HG02642 (cell line): ENCODE results near the gene CCDC190.
"Not testable (repeated sequence)": the region's sequence is repeated elsewhere in the genome, so short reads cannot be mapped to it uniquely, and the experiment has no call there.

Experiments
- ATAC-seq: cut with Tn5 transposase; IDR thresholded peaks from one replicate; pipeline ENCODE4 v1.9.1; 2021; ENCODE audit warnings: mild to moderate bottlenecking; ENCODE audit not compliant: unreplicated experiment, poor library complexity

The CCDC190 gene

DNA sequence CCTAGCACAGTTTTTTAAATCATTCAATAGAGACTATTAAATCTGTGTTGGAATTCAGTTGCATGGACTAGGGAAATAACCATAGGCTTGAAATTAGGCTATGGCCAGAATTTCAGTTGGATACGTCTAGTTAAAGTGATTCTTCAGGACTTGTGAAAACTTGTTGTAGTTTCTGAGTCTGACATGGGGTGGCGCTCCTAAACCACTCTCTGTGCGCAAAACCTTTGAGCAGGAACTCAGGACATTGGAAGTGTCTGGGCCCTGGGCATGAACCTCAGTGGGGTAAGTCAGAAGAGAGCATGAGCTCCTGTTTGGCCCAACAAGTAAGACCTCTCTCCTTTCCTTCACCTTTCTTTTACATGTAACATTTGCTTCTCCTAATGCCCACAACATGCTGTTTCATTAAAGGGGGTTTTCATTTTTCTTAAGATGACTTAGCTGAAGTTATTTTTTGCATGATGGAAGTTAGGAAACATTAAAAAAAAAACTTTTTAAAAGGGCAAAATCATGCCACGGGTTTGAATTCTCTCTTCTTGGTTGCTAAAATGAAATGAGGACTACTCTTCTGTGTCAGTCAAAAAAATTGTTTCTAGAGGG is 17.1 kb upstream of the CCDC190 start:
- ATAC-seq: no peak

DNA sequence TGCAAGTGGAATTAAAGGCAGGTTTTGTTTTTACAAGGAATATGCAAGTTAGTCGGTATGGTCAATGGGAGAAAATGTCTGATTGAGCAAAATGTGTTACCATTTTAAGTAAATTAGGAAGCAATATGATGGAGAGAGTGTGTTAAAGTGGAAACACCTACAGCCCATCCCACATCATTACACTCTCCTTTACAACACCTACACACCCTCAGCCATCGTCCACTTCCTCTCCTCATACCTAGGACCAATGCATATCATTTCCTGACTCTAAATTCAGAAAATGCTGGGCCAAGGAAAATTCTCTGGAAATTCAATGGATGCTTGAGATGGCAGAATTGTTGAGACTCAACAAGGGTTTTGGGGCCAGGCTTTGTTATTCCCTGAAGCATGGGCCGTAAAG is 16.4 kb upstream of the CCDC190 start:
- no peak for ATAC-seq

DNA sequence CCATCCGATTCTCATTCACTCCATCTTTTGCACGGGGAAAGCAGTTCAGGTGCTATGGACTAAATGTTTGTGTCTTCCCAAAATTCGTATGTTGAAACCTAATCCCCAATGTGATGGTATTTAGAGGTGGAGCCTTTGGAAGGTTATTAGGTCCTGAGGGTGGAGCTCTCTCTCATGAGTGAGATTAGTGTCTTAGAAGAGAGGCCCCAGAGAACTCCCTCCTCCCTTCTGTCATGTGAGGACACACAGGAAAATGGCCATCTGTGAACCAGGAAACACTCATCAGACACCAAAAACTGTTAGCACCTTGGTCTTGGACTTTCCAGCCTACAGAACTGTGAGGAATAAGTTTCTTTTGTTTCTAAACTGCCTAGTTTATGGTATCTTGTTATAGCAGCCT is 15.8 kb upstream of the CCDC190 start:
- no peak for ATAC-seq

DNA sequence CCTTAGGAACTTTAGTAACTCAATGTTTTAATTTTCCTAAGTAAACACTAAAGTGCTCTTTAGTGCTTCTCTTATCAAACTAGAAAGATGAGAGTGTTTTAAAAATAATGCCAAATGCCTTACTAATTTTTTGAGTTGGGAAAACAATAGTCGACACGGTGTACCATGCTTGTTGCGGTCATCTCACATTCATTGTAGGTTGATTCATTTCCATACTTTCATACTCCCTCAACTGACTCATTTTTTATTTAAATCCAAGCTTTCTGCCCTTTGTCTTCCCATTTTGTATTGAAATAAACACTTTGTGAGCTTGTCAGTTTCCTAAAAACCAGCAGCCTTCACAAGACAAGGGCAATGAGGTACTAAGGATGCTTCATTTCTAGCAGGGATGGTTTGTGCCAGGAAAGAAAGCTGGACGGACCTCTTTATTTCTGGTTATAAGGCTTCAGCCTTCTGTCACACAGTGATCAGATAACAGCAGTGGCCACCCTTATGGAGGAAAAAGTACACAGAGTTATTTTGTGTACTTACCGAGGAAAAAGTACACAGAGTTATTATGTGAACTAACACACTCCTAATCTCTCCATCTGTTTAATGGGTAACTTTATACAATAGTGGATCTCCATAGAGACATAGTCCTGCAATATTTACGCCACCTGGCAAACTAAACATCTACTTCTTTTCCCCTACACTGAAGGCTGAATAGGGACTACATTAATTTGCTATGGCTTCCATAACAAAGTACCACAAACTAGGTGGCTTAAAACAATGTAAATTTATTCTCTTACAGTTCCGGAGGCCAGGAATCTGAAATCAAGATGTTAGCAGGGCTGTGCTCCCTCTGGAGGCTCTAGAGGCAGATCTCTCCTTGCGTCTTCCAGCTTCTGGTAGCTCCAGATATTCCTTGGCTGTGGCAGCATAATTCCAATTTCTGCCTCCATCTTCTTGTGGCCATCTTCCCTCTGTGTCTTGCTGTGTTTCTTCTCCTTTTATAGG is 13.0 kb upstream of the CCDC190 start:
- ATAC-seq: no peak

DNA sequence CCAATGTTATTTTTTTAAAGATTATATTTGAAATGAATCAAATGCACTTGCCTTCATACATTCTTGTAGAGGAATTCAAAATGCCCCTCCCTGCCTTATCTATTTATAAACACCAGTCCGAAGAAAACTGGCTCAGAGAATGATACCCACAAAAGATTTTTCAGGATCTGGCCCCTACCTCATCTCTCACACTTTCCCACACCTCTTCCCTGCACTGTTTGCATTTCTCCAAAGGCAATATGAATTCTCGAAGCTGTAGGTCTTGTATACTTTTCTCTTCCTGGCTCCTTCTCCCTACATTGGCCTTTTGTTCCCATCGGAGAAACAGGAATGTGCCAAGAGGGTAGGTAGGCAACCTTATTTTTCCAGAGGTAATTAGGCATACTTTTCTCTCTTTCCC is 12.0 kb upstream of the CCDC190 start:
- no peak for ATAC-seq

DNA sequence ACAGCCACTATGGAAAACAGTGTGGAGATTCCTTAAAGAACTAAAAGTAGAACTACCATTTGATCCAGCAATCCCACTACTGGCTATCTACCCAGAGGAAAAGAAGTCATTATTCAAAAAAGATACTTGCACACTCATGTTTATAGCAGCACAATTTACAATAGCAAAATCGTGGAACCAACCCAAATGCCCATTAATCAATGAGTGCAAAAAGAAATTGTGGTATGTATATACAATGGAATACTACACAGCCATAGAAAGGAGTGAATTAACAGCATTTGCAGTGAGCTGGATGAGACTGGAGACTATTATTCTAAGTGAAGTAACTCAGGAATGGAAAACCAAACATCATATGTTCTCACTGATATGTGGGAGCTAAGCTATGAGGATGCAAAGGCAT is 10.4 kb upstream of the CCDC190 start:
- ATAC-seq: not testable (repeated sequence)

DNA sequence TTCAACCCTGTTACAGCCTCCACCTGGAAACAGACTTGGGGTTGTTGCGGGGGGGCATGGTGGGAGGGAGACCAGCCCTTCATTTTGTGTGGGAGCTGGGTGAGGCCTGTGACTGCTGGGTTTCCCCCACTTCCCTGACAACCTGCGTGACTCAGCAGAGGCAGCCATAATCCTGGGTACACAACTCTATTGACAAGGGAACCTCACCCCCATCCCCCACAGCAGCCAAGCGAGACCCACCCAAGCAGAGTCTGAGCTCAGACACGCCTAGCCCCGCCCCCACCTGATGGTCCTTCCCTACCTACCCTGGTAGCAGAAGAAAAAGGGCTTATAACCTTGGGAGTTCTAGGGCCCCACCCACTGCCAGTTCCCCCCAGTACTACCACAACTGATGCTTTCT is 8.0 kb upstream of the CCDC190 start:
- no peak for ATAC-seq

DNA sequence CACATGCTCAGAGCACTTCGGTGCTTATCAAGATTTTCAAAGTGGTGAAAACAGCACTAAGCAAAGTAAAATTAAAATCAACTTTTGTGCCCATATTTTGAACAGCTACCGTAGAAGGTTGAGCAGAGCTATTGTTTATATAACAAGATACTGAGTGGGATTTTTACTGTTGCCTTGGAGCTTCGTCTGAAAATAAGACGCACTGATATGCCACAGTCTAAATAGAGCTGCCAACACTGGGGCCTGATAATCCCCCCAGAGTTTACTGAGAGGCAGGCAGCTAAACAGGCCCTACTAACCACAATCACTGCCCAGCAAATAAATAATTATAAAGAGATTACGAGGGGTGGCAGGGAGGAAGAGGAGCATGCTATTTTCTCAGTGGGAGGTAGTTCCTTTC is 650 bp upstream of the CCDC190 start:
- ATAC-seq: no peak

DNA sequence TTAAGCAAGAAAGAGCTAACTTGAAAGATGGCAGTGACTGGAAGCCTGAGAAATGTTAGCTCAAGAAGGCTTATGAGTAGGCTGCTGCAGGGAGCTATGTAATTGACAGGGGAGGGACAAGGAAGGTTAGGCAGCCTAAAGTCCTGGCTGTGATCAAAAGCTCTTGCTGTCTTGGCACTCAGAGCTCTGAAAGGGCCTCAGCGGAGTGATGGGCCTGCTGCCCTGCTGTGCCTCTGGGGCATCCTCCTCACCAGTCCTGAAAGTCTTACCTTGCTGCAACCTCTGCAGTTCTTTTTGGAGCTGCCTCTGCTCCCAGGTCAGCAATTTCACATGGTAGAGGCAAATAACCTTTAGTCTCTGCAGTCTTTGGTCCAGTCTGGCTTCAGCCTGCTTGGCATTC is 1.8 kb downstream of the CCDC190 start:
- no peak for ATAC-seq

DNA sequence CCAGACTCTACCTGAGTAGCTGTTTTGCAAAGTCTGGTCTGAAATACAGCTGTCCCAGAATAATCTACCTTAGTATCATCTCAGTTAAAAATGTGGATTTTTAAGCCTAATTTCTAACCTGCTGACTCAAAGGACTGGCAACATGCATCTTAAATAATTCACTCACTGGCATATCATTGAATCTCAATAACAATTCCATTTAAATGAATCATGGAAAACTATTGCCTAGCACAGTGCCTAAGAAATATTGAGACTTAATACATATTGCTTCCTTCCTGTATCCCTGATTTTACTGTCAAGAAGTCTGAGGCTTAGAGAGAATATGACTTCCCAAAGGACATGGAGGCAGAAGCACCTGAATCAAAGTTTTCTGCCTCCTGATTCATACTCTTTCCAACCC is 3.1 kb downstream of the CCDC190 start:
- ATAC-seq: no peak

DNA sequence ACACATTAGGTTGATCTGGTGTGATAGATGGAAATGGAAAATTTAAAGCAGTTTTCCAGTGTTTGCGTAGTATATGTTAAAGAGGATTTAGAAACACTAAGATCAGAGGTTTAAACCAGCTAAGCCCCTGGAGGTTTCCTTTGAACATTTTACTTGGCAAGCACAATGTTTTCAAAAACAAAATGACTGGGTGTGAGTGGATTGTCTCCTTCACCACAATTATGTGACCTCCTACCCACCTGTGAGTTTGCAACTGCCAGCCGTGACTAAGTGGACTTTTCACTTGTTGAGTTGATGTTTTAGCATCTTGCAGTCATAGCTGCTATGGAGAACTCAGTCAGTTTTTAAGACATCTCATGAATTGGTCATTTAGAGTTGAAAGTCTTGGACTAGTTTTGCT is 4.7 kb downstream of the CCDC190 start:
- ATAC-seq: no peak

DNA sequence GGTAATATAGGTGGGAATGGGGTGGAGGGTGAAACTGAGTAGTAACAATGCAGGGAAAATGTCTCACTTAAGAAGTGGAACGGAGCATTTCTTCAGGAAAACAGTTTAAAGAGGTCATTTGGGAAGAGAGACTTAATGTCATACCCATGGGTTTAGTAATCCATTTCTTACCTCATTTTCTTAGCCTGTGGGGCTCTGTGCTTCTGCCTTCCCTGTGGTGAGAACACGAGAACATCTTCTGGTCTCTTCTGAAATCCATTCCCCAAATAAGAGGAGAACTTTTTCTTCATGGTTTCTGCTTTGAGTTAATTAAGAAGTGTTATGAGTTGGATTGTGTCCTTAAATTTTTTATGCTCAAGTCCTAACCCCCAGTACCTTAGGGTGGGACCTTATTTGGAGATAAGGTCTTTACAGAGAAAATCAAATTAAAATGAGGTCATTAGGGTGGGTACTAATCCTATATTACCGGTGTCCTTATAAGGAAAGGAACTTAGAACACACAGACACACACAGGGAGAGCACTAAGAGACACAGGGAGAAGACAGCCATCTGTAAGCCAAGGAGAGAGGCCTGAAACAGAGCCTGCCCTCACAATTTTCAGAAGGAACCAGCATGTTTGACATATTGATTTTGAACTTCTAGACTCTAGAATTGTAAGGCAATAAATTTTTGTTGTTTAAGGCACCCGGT is 5.4 kb downstream of the CCDC190 start:
- ATAC-seq: no peak

DNA sequence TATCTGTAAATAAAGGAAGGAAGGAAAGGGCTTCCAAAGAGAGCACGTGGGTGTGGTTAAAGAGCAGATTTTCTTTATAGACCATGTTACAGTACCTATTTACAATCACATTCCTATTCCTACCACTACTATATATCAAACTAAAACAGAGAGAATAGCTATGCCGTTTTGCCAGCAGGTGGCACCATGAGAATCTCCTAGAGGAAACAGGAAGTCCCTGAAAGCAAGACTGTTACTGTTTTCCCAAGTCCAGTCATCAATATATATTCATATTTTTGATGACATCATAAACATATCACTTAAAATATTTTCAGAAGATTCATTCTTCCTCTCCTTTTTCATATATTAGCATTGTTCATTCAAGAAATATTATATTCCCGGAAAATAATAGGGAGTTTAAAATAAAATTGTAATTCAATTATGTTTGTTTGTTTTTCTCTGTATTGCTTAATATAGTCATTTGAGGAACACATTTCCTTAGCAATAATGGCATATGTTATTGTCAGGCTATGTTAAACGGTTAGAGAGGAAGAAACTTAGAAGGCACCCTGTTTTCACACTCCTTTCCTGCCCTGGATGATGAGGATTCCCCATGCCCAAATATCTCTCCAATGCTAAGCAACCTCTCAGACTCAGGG is 6.6 kb downstream of the CCDC190 start:
- peak; percentile 85 for ATAC-seq

DNA sequence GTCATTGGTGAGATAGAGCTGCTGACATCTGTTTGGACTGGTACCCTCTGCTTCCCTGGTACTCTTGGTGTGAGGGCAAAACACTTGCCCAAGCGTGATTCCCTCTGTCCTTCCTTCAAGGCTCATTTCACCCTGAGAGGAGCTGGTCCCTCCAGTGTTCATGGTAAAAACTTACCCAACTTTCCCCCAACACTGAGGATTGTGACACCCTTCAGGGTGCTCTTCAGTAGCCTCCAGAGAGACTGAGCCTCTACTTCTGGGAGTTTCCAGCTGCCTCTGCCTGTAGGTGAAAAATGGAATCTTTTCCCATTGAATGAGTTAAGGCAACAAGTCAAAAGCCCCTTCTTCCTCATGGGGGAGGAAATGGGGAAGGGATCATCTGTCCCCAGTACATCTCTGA is 9.6 kb downstream of the CCDC190 start:
- ATAC-seq: no peak

DNA sequence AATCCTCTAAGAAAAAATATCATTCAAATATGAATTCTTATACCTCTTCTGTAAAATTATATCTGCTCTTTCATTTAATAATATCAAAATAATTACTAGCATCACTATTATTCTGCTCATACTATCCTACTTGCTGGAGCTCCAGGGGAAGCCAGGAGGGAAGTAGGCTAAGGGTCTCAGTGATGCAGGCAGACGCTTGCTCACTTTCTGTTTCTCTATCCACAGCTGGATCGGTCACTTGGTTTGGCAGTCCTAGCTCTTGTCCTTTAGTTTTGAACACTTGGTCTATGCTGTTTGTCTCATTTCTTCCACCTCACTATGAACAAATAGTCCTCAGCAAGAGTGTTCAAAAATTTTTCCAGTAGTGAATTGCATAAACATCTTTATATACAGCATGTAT is 11.3 kb downstream of the CCDC190 start:
- ATAC-seq: no peak

DNA sequence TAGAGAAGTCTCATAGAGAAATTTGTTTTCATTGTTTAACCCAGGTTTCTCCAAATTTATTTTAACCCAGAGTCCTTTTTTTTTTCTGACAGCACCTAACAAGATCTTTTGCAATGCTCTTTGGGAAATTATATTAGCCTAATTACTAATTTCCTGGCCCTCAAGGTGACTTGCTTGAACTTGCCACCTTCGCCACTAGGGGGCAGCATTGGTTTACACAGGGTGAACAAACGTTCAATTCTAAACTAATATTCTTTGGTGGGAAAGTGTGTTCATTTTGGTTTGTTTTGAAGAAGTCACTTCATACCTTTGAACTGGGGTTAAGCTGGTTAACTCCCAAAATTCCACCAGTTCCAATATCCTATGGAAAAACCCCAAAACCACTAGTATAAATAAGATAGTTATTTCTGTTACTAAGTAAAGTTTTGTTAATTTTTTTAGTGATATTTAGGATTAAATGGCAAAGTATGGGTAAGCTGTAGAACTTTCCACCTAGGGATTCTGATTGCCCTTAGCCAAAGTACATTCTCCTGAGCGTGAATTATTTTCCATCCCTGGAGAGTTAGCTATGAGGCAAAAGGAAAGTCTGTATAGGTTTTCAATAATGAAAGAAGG is 13.0 kb downstream of the CCDC190 start:
- peak; percentile 53 for ATAC-seq

DNA sequence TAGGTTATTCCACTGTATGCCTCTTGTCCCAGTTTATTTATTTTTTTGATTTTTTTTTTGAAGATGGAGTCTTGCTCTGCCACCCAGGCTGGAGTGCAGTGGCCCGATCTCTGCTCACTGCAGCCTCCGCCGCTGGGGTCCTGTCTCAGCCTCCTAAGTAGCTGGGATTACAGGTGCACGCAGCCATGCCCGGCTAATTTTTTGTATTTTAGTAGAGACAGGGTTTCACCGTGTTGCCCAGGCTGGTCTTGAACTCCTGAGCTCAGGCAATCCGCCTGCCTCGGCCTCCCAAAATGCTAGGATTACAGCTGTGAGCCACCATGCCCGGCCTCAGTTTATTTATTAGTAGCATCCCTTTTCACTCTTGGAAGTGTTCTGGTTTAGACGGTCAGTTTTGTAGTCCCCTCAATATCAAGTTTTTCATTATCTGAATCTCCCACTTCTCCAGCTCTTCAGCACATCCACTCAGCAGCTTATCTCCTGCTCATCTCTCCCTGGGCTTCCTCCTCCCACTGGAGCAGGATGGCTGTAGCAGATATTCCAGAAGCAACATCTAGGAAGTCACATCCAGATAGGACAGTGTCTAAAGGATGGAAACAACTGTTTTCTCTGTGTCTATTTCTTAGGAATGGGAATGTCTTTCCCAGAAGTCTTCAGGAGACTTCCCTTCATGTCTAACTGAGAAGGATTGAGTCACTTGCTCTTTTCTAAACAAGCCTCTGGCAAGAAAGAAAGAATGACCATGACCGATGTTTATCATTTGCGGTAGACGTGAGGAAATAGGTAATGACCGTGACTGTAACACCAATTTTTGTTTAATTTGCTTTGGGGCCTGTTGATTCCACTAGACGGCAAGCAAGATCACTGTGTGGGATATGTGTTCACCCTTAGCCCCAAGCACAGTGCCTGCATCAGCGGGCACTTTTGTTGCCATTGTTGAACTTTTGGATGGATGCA is 14.4 kb downstream of the CCDC190 start:
- ATAC-seq: no peak

DNA sequence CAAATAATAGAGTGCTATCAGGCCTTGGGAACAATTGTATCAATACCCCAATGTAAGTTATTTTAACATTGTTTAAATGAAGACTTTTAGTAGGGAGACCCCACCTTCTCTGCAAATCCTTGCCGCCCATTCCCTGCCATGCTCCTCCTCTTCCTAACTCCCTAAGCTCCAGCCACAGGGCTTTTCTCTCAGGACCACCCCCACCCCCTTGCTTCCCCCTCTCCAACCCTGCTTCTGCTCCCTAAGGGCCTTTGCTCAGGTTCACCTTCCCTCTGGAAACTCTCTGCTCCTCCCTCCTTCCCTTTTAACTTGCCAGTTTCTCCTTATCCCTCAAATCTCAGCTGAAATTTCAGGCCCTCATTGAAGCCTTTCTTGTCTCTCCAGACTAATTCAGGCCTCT is 16.8 kb downstream of the CCDC190 start:
- no peak for ATAC-seq

DNA sequence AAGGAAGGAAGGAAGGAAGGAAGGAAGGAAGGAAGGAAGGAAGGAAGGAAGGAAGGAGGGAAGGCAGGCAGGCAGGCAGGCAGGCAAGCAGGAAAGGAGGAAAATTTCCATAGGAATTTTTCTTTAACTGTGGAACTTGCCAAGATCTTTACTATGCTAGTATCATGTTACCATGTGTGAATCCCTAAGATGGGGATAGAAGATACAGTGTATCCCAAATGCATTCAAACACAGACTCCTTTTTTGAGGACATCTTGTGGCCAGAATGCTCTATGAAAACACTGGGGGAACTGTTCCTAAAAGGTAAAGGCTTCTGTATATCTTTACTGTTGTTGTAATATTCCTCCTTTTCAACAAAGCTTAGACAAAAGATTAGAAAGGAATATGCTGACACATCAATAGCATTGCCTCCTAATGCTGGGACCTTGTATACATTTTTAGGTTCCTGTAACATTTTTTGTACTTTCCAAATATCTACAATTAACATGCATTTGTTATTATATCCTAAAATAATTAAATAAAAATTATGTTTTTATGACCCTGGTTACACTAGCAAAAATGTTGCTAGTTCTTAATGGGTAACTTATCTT is 20.6 kb downstream of the CCDC190 start:
- no peak for ATAC-seq
